Activated CD4-positive, alpha-beta memory T cell treated with anti-CD3 and anti-CD28 coated beads, Interleukin-2, amount 10 ng/mL, durations not matched to agents 7 days and 5 days (primary cell): Measurements from ENCODE around the gene RNF41. TPM values are rescaled to one million over a fixed set of nuclear protein-coding genes. Genes with fewer than 3 reads are reported as not detected.

Experiments
- CTCF ChIA-PET: fragments of 350-600 bp; sonication (Branson Sonifier 250); formaldehyde crosslinking; loops from one replicate; lab custom pipeline; 2021; ENCODE audit warnings: antibody characterized with exemption, inconsistent platforms; lab: Charles Lee
- POLR2A ChIA-PET: fragments of 350-600 bp; sonication (Branson Sonifier 250); formaldehyde crosslinking; loops from one replicate; lab custom pipeline; 2021; ENCODE audit warnings: antibody characterized with exemption; lab: Charles Lee
- DNase-seq: peaks from one replicate; pipeline ENCODE4 v3.0.0-alpha.2; 2020
- H3K27ac Mint-ChIP-seq: one replicate; pipeline ENCODE4 v1.8.0; 2021; ENCODE audit warnings: mild to moderate bottlenecking, mixed read lengths
- H3K27me3 Mint-ChIP-seq: one replicate; pipeline ENCODE4 v1.8.0; 2021; ENCODE audit warnings: mixed read lengths
- H3K36me3 Mint-ChIP-seq: one replicate; pipeline ENCODE4 v1.8.0; 2021; ENCODE audit warnings: low read depth, mixed read lengths
- H3K4me1 Mint-ChIP-seq: one replicate; pipeline ENCODE4 v1.8.0; 2021; ENCODE audit warnings: mixed read lengths
- H3K4me3 Mint-ChIP-seq: one replicate; pipeline ENCODE4 v1.8.0; 2021; ENCODE audit warnings: mild to moderate bottlenecking, mixed read lengths
- H3K9me3 Mint-ChIP-seq: one replicate; pipeline ENCODE4 v1.8.0; 2021; ENCODE audit warnings: mixed read lengths
- total RNA-seq, 2 experiments: library from RNA; stranded (reverse); gene quantifications; one replicate each; pipeline ENCODE4 v1.2.3, GENCODE V29; 2021

The RNF41 gene
- total RNA-seq, 2 experiments from 2014 or later: 33.8 to 35.2 TPM

GRCh38 chr12:56223571-56224101, 1.9 kb upstream of the RNF41 start:
- DNase-seq: no peak
- Mint-ChIP-seq H3K4me3 (peak overlapping the region; percentile 89), H3K27me3 (no peaks in the 10 kb centered on the region), H3K4me1 (peaks cover 53% of the 10 kb centered on the region), H3K9me3 (no peaks in the 10 kb centered on the region), H3K36me3 (peaks cover 6% of the 10 kb centered on the region), H3K27ac (peak overlapping the region; percentile 76)
- ChIA-PET CTCF (interaction anchor here (2.4 to 3.8 kb wide), 4 partner anchors 17 to 105 kb away, joined by 12 to 44 read pairs (median 39); partner anchors contain the start of genes SMARCC2 and ZC3H10), POLR2A (interaction anchor here (1.4 to 3.9 kb wide), 5 partner anchors 35 to 105 kb away, joined by 3 to 31 read pairs (median 15); partner anchors contain the start of genes ANKRD52, SMARCC2 and ZC3H10)

- ChIA-PET POLR2A (interaction anchor here (0.7 to 3.9 kb wide), 32 partner anchors 8 to 404 kb away, joined by 3 to 32 read pairs (median 6); partner anchors contain the start of genes ANKRD52, CNPY2, COQ10A and CS), CTCF (interaction anchor here (0.6 to 3.8 kb wide), 19 partner anchors 11 to 484 kb away, joined by 3 to 44 read pairs (median 5); partner anchors contain the start of genes ANKRD52, COQ10A, ESYT1 and ORMDL2)
- Mint-ChIP-seq H3K4me3 (peak overlapping the region; percentile 89), H3K9me3 (no peaks in the 10 kb centered on the region), H3K36me3 (peaks cover 6% of the 10 kb centered on the region), H3K27ac (peak overlapping the region; percentile 84), H3K27me3 (no peaks in the 10 kb centered on the region), H3K4me1 (peaks cover 53% of the 10 kb centered on the region)
- no peak for DNase-seq
Observed at GRCh38 chr12:56222531-56222895, 791 bp upstream of the RNF41 start.

- POLR2A ChIA-PET: interaction anchor here (1.0 to 3.9 kb wide), 28 partner anchors 8 to 403 kb away, joined by 3 to 32 read pairs (median 7); partner anchors contain the start of genes ANKRD52, CNPY2, COQ10A and ESYT1
- Mint-ChIP-seq H3K4me1 (peaks cover 52% of the 10 kb centered on the region), H3K4me3 (peak overlapping the region; percentile 89), H3K27me3 (no peaks in the 10 kb centered on the region), H3K36me3 (peaks cover 6% of the 10 kb centered on the region), H3K27ac (peak overlapping the region; percentile 84), H3K9me3 (no peaks in the 10 kb centered on the region)
- peak; percentile 20 for DNase-seq
- CTCF ChIA-PET: interaction anchor here (0.5 to 3.8 kb wide), 21 partner anchors 10 to 483 kb away, joined by 3 to 44 read pairs (median 5); partner anchors contain the start of genes ANKRD52, CNPY2, COQ10A and ESYT1
Observed at GRCh38 chr12:56221232-56221756, 428 bp downstream of the RNF41 start.

GRCh38 chr12:56220611-56221231, 1.0 kb downstream of the RNF41 start:
- CTCF ChIA-PET: interaction anchor here (0.7 to 3.8 kb wide), 8 partner anchors 14 to 960 kb away, joined by 3 to 43 read pairs (median 8); partner anchors contain the start of genes ANKRD52, CNPY2, ESYT1 and SMARCC2
- POLR2A ChIA-PET: interaction anchor here (0.8 to 3.9 kb wide), 15 partner anchors 14 to 295 kb away, joined by 3 to 32 read pairs (median 13); partner anchors contain the start of genes CNPY2, COQ10A, ESYT1 and MYL6

GRCh38 chr12:56219840-56220239, 1.9 kb downstream of the RNF41 start:
- no peak for DNase-seq
- Mint-ChIP-seq H3K36me3 (peaks cover 8% of the 10 kb centered on the region), H3K27ac (peak overlapping the region; percentile 47)

More at GRCh38 chr12:56220611-56221231, 1.0 kb downstream of the RNF41 start:
- peaks cover 2% of the 10 kb centered on the region for H3K36me3 Mint-ChIP-seq
- H3K4me1 Mint-ChIP-seq: peaks cover 48% of the 10 kb centered on the region
- peak overlapping the region; percentile 84 for H3K27ac Mint-ChIP-seq
- no peaks in the 10 kb centered on the region for H3K9me3 Mint-ChIP-seq
- no peak for DNase-seq
- no peaks in the 10 kb centered on the region for H3K27me3 Mint-ChIP-seq
- peak overlapping the region; percentile 89 for H3K4me3 Mint-ChIP-seq

GRCh38 chr12:56216461-56216860, 5.3 kb downstream of the RNF41 start:
- H3K27me3 Mint-ChIP-seq: no peaks in the 10 kb centered on the region
- H3K9me3 Mint-ChIP-seq: no peaks in the 10 kb centered on the region
- no peak overlapping the region for H3K27ac Mint-ChIP-seq
- CTCF ChIA-PET: interaction anchor here (0.9 to 1.3 kb wide), 3 partner anchors 10 to 248 kb away, joined by 3 to 5 read pairs (median 4); partner anchors contain the start of gene SMARCC2
- DNase-seq: no peak
- H3K4me1 Mint-ChIP-seq: peaks cover 16% of the 10 kb centered on the region
- H3K36me3 Mint-ChIP-seq: peaks cover 33% of the 10 kb centered on the region
- no peak overlapping the region for H3K4me3 Mint-ChIP-seq
- POLR2A ChIA-PET: no interaction called here

More at GRCh38 chr12:56219840-56220239, 1.9 kb downstream of the RNF41 start:
- ChIA-PET POLR2A (interaction anchor here (0.8 to 3.7 kb wide), 4 partner anchors 13 to 96 kb away, joined by 4 to 32 read pairs (median 17); partner anchors contain the start of genes CNPY2, ESYT1 and SMARCC2), CTCF (interaction anchor here (0.7 to 3.8 kb wide), 3 partner anchors 13 to 961 kb away, joined by 4 to 43 read pairs (median 9); partner anchors contain the start of gene SMARCC2)
- Mint-ChIP-seq H3K9me3 (no peaks in the 10 kb centered on the region), H3K27me3 (no peaks in the 10 kb centered on the region), H3K4me1 (peaks cover 40% of the 10 kb centered on the region), H3K4me3 (peak overlapping the region; percentile 27)

GRCh38 chr12:56213878-56214277, 7.8 kb downstream of the RNF41 start:
- no peak overlapping the region for H3K4me3 Mint-ChIP-seq
- DNase-seq: no peak
- H3K27me3 Mint-ChIP-seq: no peaks in the 10 kb centered on the region
- H3K36me3 Mint-ChIP-seq: peaks cover 51% of the 10 kb centered on the region
- H3K4me1 Mint-ChIP-seq: peaks cover 6% of the 10 kb centered on the region
- CTCF ChIA-PET: interaction anchor here (1.0 to 1.2 kb wide), 2 partner anchors 9 to 25 kb away, joined by 3 to 5 read pairs; partner anchors contain the start of gene SMARCC2
- H3K27ac Mint-ChIP-seq: no peak overlapping the region
- POLR2A ChIA-PET: interaction anchor here (0.7 to 1.4 kb wide), 3 partner anchors 8 to 85 kb away, joined by 3 to 6 read pairs (median 3); partner anchors contain the start of gene RNF41
- no peaks in the 10 kb centered on the region for H3K9me3 Mint-ChIP-seq

- CTCF ChIA-PET: interaction anchor here (1.4 kb wide), 1 partner anchor 10 kb away, joined by 4 read pairs; the partner anchor contains the start of gene RNF41
Observed at GRCh38 chr12:56212361-56212760, 9.4 kb downstream of the RNF41 start.

GRCh38 chr12:56208006-56208405, 13.7 kb downstream of the RNF41 start:
- POLR2A ChIA-PET: interaction anchor here (0.8 to 4.5 kb wide), 5 partner anchors 10 to 92 kb away, joined by 3 to 32 read pairs (median 4); partner anchors contain the start of genes CS, RNF41 and SMARCC2
- Mint-ChIP-seq H3K36me3 (peaks cover 60% of the 10 kb centered on the region), H3K4me1 (peaks cover 4% of the 10 kb centered on the region), H3K27ac (no peak overlapping the region), H3K27me3 (no peaks in the 10 kb centered on the region), H3K9me3 (no peaks in the 10 kb centered on the region), H3K4me3 (no peak overlapping the region)
- no peak for DNase-seq
- CTCF ChIA-PET: interaction anchor here (1.3 to 5.9 kb wide), 8 partner anchors 10 to 429 kb away, joined by 3 to 43 read pairs (median 10); partner anchors contain the start of genes ANKRD52, RNF41, SMARCC2 and STAT2

More at GRCh38 chr12:56212361-56212760, 9.4 kb downstream of the RNF41 start:
- POLR2A ChIA-PET: interaction anchor here (1.4 kb wide), 1 partner anchor 10 kb away, joined by 6 read pairs; the partner anchor contains the start of gene RNF41
- Mint-ChIP-seq H3K36me3 (peaks cover 60% of the 10 kb centered on the region), H3K4me3 (no peak overlapping the region), H3K9me3 (no peaks in the 10 kb centered on the region), H3K27ac (no peak overlapping the region), H3K27me3 (no peaks in the 10 kb centered on the region), H3K4me1 (peaks cover 6% of the 10 kb centered on the region)
- DNase-seq: no peak

GRCh38 chr12:56206452-56207166, 15.1 kb downstream of the RNF41 start:
- peak; percentile 52 for DNase-seq
- Mint-ChIP-seq H3K4me1 (no peaks in the 10 kb centered on the region), H3K36me3 (peaks cover 48% of the 10 kb centered on the region), H3K4me3 (no peak overlapping the region), H3K27ac (no peak overlapping the region), H3K27me3 (no peaks in the 10 kb centered on the region), H3K9me3 (no peaks in the 10 kb centered on the region)
- CTCF ChIA-PET: interaction anchor here (0.6 to 5.9 kb wide), 18 partner anchors 9 to 430 kb away, joined by 3 to 43 read pairs (median 5); partner anchors contain the start of genes ANKRD52, CNPY2, COQ10A and RNF41
- POLR2A ChIA-PET: interaction anchor here (0.5 to 4.5 kb wide), 5 partner anchors 12 to 161 kb away, joined by 3 to 32 read pairs (median 4); partner anchors contain the start of genes CS and RNF41

- ChIA-PET POLR2A (interaction anchor here (1.4 to 4.5 kb wide), 2 partner anchors 16 to 46 kb away, joined by 3 to 32 read pairs; partner anchors contain the start of gene RNF41), CTCF (interaction anchor here (1.0 to 5.9 kb wide), 10 partner anchors 8 to 57 kb away, joined by 3 to 43 read pairs (median 6); partner anchors contain the start of genes ANKRD52, RNF41 and SMARCC2)
- H3K4me3 Mint-ChIP-seq: no peak overlapping the region
- no peaks in the 10 kb centered on the region for H3K9me3 Mint-ChIP-seq
- no peak for DNase-seq
- no peaks in the 10 kb centered on the region for H3K4me1 Mint-ChIP-seq
- H3K36me3 Mint-ChIP-seq: peaks cover 41% of the 10 kb centered on the region
- no peak overlapping the region for H3K27ac Mint-ChIP-seq
- no peaks in the 10 kb centered on the region for H3K27me3 Mint-ChIP-seq
Observed at GRCh38 chr12:56205445-56205844, 16.3 kb downstream of the RNF41 start.
